Subcutaneous abdominal adipose tissue (tissue), 5 donors: ENCODE results near the gene GABRB3.

Experiments used
- H3K27ac ChIP-seq: one replicate; pipeline ENCODE4 v1.7.0; 2013; ENCODE audit warnings: low read depth, mild to moderate bottlenecking, inconsistent platforms, low read length, moderate library complexity
- H3K27me3 ChIP-seq, 5 donors: one replicate each; pipeline ENCODE4 v1.7.0; 2013; ENCODE audit warnings: low read length in 5 of 5, inconsistent platforms in 1 of 5; ENCODE audit not compliant: control insufficient read depth in 5 of 5, insufficient read depth in 4 of 5
- H3K36me3 ChIP-seq, 5 donors: one replicate each; pipeline ENCODE4 v1.7.0; 2013; ENCODE audit warnings: low read length in 5 of 5; ENCODE audit not compliant: control insufficient read depth in 5 of 5, insufficient read depth in 5 of 5
- H3K4me1 ChIP-seq, 5 donors: one replicate each; pipeline ENCODE4 v1.7.0; 2013; ENCODE audit warnings: low read length in 5 of 5, mild to moderate bottlenecking in 3 of 5, moderate library complexity in 1 of 5; ENCODE audit not compliant: control insufficient read depth in 5 of 5, insufficient read depth in 5 of 5
- H3K4me3 ChIP-seq, 5 donors: one replicate each; pipeline ENCODE4 v1.7.0; 2013; ENCODE audit warnings: low read length in 5 of 5, low read depth in 1 of 5
- H3K9ac ChIP-seq, 5 donors: one replicate each; pipeline ENCODE4 v1.7.0; 2013; ENCODE audit warnings: low read length in 5 of 5, mild to moderate bottlenecking in 4 of 5, moderate library complexity in 3 of 5
- H3K9me3 ChIP-seq, 5 donors: one replicate each; pipeline ENCODE4 v1.7.0; 2013; ENCODE audit warnings: low read length in 5 of 5; ENCODE audit not compliant: control insufficient read depth in 5 of 5
- donor health status: healthy.
- donor health status: healthy.
- donor health status: healthy.
- donor health status: healthy.
- donor health status: healthy.

Gene GABRB3

DNA sequence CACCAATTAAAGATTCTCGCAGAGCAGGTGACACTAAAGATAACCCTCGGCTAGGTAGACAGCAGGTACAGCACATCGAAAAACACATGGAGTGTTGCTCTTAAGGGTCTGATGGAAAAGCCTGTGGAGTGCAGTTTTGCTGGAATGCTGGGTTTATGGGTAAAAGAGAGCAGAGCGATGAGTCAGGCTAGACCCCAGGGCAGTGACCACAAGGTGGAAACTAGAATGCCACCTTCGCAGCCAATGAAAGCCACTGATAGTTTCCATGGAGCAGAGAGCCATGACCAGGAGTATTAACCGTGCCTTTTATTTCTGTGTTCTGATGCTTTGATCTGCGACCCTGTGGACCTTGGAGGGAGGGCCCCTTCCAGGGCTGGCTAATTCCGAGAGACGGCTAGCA, 149.8 kb downstream of the GABRB3 start:
- H3K4me1 ChIP-seq, result peaks cover 0 to under 1% (median 0%) of the 10 kb centered on the region in 5 donors
- H3K9ac ChIP-seq, result no peak overlapping the region
- no peaks in the 10 kb centered on the region for H3K36me3 ChIP-seq
- no peak overlapping the region for H3K27ac ChIP-seq
- H3K9me3 ChIP-seq, result peaks cover 0 to 14% (median 3%) of the 10 kb centered on the region in 5 donors
- no peak overlapping the region for H3K4me3 ChIP-seq
- no peaks in the 10 kb centered on the region for H3K27me3 ChIP-seq

DNA sequence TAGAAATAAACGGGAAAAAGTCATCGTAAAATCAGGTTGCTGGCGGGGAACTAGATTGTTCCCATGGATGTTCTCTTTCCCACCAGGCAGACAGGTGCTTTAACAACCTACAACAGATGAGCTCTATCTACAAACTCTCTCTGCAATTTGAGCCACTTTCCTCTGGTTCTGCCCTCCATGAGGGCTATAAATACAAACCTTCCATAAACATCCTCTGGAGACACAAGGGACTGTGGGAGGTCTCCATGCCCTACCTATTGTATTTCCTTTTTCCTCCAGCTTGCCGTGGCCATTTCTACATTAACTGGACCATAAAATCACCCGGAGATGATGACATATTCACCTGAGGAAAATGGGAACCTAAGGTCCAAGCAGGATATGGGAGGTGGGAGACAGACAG, 151.1 kb downstream of the GABRB3 start:
- no peaks in the 10 kb centered on the region for H3K27me3 ChIP-seq
- H3K9me3 ChIP-seq, result peaks cover 0 to 13% (median 3%) of the 10 kb centered on the region in 5 donors
- no peaks in the 10 kb centered on the region for H3K36me3 ChIP-seq
- H3K4me3 ChIP-seq, result no peak overlapping the region
- no peaks in the 10 kb centered on the region for H3K4me1 ChIP-seq
- H3K27ac ChIP-seq, result no peak overlapping the region
- H3K9ac ChIP-seq, result no peak overlapping the region

DNA sequence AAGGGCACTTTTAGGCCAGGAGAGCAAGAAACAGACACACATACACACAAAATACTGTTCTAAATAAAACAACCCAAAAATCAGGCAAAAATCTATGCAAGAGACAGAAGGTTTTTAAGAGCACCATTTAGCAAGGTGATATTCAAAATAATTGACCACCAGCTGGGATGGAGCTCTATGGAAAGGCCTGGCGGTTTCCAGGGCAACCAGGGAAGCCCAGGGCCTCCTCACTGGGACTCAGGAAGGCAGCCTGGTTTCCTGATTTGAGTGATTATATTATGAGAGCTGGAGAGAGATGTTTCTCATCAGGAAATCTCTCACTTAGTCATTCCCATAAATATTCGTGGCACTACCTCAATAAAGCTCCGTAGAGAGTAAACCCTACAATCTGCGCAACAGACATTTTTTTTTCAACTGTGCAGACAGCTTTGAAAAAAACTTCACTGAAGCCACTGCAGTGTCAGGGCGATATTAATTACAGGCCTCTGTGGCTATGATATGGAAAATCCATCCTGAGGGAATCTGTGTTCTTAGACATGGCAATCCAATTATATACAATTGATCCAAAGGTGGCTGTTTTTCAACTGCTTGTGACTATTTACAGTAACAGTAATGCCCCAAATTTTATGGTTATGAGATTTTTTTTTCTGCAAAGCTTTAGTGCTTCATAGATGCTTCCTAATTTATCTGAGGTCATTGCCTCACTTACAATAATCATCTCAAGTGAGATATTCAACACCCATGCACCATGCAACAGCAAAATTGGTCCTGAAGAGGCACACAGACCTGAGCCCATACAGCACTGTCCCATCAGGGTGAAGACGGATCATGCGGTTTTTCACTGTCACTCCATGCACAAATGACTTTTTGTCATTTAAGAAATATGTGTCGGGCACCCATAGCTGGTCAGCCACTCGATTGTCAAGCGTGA, 152.1 kb downstream of the GABRB3 start:
- no peaks in the 10 kb centered on the region for H3K36me3 ChIP-seq
- H3K9ac ChIP-seq, result no peak overlapping the region
- H3K27me3 ChIP-seq, result no peaks in the 10 kb centered on the region
- H3K4me3 ChIP-seq, result no peak overlapping the region
- H3K9me3 ChIP-seq, result peaks cover 0 to 13% (median 4%) of the 10 kb centered on the region in 5 donors
- H3K27ac ChIP-seq, result no peak overlapping the region
- no peaks in the 10 kb centered on the region for H3K4me1 ChIP-seq

DNA sequence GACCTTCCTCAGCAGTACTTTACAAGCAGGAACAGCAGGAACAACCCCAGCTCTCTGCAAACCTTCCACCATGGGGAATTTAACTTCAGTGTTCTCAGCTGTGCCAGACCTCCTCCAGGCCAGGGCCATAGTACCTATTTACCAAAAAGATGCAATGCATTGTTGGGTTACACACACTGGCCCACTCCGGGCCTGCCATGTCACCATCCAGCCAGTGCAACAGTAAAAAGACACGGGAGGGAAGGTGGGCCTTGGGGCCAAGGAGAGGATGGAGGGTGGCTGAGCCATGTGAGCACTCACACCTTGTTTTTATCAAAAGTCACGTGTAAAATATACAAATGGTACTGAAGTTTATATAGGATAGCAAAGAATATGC, 157.0 kb downstream of the GABRB3 start:
- Histone ChIP-seq H3K4me3 (no peak overlapping the region), H3K9me3 (peaks cover 0 to 9% (median 0%) of the 10 kb centered on the region in 5 donors), H3K9ac (no peak overlapping the region), H3K27me3 (no peaks in the 10 kb centered on the region), H3K36me3 (no peaks in the 10 kb centered on the region), H3K27ac (no peak overlapping the region), H3K4me1 (no peaks in the 10 kb centered on the region)

DNA sequence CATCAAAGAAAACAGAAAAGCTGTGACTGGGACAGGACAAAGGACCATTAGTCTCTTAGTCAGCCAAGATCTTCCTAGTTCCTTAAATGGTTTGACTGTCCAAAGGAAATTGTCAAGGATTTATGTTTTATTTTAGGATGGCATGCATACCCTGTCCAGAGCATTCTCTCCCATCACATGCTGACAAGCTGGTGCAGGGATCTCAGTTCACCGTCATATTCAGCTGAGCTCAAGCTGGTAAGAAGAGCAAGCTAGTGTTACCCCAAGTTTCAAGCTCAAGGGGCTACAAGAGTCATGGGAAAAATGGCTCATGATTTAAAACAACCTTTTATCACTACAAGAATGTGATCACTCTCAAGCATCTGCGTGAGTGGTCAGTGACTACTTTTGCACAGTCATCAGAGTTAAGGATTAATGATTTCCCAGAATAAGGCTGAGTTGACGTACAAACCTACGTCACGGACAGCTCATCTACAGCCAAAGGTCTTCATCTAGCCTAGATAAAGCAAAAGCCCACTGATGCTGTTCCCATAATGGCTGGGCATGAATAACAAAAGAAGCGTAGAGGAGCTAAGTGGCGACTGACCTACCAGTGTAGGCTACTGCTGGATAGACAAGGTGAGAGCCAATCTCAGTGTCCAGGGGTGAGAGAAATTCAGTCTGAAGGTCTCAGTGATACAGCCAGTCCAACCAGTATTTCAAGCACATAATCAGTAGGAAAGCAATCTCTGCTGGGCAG, 157.5 kb downstream of the GABRB3 start:
- H3K4me3 ChIP-seq, result no peak overlapping the region
- no peaks in the 10 kb centered on the region for H3K36me3 ChIP-seq
- H3K9me3 ChIP-seq, result peaks cover 0 to 11% (median 0%) of the 10 kb centered on the region in 5 donors
- H3K27me3 ChIP-seq, result no peaks in the 10 kb centered on the region
- no peak overlapping the region for H3K9ac ChIP-seq
- no peaks in the 10 kb centered on the region for H3K4me1 ChIP-seq
- H3K27ac ChIP-seq, result no peak overlapping the region

DNA sequence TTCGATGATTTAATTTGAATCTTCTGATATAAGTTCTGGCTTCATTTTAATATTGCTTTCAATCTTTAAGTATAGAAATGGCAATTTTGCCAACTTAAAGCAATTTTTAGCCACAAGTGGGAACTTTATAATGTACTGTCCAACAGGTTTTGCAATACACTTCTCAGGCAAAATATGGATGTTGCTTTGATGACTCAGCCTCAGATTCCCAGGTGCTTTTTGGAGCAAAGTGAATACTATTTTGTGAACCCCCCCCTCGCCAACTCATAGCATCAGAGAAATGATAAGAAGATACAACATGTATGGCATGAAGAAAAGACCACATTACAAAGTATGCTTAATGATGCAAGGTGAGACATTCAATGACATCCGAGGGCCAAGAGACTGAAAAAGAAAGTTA, 158.1 kb downstream of the GABRB3 start:
- no peak overlapping the region for H3K4me3 ChIP-seq
- no peaks in the 10 kb centered on the region for H3K27me3 ChIP-seq
- H3K9me3 ChIP-seq, result peaks cover 0 to 13% (median 4%) of the 10 kb centered on the region in 5 donors
- H3K36me3 ChIP-seq, result no peaks in the 10 kb centered on the region
- H3K27ac ChIP-seq, result no peak overlapping the region
- H3K9ac ChIP-seq, result no peak overlapping the region
- no peaks in the 10 kb centered on the region for H3K4me1 ChIP-seq

DNA sequence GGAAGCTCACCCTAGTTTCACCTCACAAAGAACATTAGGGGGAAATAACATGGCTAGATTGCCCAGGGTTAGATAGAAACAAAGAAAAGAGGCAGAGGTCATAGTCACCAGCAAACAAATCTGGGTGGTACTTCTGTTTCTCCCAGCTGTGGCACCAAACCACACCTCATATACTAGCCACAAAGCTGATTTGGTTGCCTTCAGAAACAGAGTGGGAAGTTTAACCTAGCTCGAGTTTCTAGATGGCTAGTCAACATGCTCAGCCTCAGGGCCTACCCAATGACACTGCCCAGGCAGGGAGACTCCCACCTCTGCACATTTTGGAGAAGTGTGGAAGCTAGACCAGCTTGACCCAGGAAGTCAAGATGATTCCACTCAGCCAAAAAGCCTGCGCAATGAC, 174.2 kb downstream of the GABRB3 start:
- Histone ChIP-seq H3K36me3 (no peaks in the 10 kb centered on the region), H3K9ac (no peak overlapping the region), H3K27me3 (no peaks in the 10 kb centered on the region), H3K27ac (no peak overlapping the region), H3K9me3 (peaks cover 2 to 30% (median 16%) of the 10 kb centered on the region in 5 donors), H3K4me3 (no peak overlapping the region), H3K4me1 (no peaks in the 10 kb centered on the region)

DNA sequence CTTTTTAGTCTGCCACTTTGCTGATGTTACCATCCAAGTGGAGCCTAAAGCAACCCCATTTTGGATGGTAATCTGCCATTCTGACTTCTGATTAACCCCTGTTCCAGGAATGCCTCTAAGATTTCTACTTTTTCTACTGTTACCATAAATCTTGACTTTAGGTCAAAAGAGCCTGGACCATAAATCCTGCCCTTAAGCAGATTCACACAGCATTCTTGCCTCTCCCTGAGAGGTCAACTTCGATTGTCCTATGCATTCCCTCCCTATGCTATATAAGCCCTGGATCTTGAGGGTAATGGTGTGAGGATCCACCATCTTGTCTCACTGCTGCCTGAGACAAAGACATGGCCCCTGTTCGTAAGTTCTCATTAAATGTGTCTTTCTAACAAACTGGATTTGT, 177.3 kb downstream of the GABRB3 start:
- peaks cover 2 to 25% (median 17%) of the 10 kb centered on the region in 5 donors for H3K9me3 ChIP-seq
- no peaks in the 10 kb centered on the region for H3K36me3 ChIP-seq

DNA sequence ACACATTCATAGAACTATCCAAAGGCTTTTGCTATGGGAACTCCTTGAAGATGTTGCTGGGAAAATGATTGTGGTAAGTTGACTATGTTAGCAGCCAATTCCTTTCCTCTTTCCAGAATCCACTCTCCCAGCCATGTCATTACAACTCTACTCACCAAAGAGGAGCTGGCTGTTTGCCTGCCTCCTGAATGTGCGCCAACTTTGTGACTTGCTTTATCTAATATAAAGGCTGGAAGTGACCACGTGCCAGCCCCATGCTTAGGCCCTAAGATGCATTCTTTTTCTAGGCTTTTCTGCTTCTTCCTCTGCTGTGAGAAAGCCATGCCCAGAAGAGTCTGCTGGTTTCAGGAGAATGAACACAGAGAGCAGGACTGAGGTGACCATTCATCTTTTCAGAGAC, 182.2 kb downstream of the GABRB3 start:
- Histone ChIP-seq H3K9me3 (peaks cover 0 to 6% (median 3%) of the 10 kb centered on the region in 5 donors), H3K9ac (no peak overlapping the region), H3K27ac (no peak overlapping the region), H3K4me3 (no peak overlapping the region), H3K4me1 (no peaks in the 10 kb centered on the region), H3K27me3 (no peaks in the 10 kb centered on the region), H3K36me3 (no peaks in the 10 kb centered on the region)

More for the DNA sequence above, 177.3 kb downstream of the GABRB3 start:
- Histone ChIP-seq H3K9ac (no peak overlapping the region), H3K27me3 (no peaks in the 10 kb centered on the region), H3K4me1 (no peaks in the 10 kb centered on the region), H3K27ac (no peak overlapping the region), H3K4me3 (no peak overlapping the region)

DNA sequence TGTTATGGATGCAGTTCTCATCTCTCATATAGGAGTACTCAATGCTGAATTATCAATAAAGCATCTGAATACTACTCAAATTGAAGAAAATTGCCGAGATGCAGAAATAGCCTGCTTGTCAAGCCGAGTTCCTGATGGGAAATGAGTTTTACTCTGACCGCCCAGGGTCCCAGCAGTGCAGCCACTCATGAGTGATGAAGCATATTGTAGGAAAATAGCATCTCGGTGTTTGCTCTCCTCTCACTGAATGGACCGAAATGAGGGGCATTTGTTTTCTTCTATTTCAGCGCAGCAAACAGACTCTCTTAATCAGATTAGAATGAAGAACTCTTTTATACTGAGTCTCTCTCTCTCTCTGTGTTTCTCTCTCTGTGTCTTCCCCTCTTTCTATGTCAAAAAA, 190.0 kb downstream of the GABRB3 start:
- Histone ChIP-seq H3K4me3 (no peak overlapping the region), H3K9me3 (peaks cover 0 to 10% (median 3%) of the 10 kb centered on the region in 5 donors), H3K9ac (no peak overlapping the region), H3K27ac (no peak overlapping the region), H3K36me3 (no peaks in the 10 kb centered on the region), H3K4me1 (no peaks in the 10 kb centered on the region), H3K27me3 (no peaks in the 10 kb centered on the region)
